Posterior vena cava (tissue), 2 donors: ENCODE measurements around the gene CCNF. TPM values are rescaled to one million over a fixed set of nuclear protein-coding genes. Genes with fewer than 3 reads are reported as not detected.
"Not testable (repeated sequence)": the region's sequence is repeated elsewhere in the genome, so short reads cannot be mapped to it uniquely, and the experiment has no call there.

Source experiments
- DNase-seq: peaks from one replicate; pipeline ENCODE4 v3.0.0-alpha.2; 2020; ENCODE audit warnings: low spot score
- intact Hi-C, 2 donors: fragments of 100-400 bp; cut with DNase I; formaldehyde crosslinking; loops; one replicate each; pipeline versions ENCODE4 v1.14.1 to v1.14.2; 2022 to 2023
- total RNA-seq, 2 donors: library from RNA; stranded (reverse); fragmentation: NEBNext Ultra II Directional; extraction: Animal tissue kit (Norgen Biotek cat#: 25700); gene quantifications; one replicate each; pipeline ENCODE4 v1.2.1, GENCODE V29; 2021
- donor health status: DM: yes; HTN: yes; CAD: no.
- donor health status: DM: yes; HTN: yes; CAD: no.

Gene CCNF
- total RNA-seq, 2 donors from 2014 or later: 0.81 to 1.3 TPM

- DNase-seq: no peak
- intact Hi-C loops: no loop called here
These were observed 39.6 kb downstream of the CCNF start for GRCh38 chr16:2468725-2469398.

- intact Hi-C loops: no loop called here
- no peak for DNase-seq
These were observed 40.4 kb downstream of the CCNF start for GRCh38 chr16:2469399-2470233.

- intact Hi-C loops: no loop called here
- no peak for DNase-seq
These were observed 41.0 kb downstream of the CCNF start for GRCh38 chr16:2470234-2470601.

GRCh38 chr16:2470603-2471015, 41.4 kb downstream of the CCNF start:
- intact Hi-C loops: no loop called here
- DNase-seq: no peak

GRCh38 chr16:2471016-2471652, 41.9 kb downstream of the CCNF start, which contains the start of gene NTN3:
Gene NTN3, plus strand, starts transcription at chr16:2471297. Its CDS starts 405 bp downstream, at chr16:2471702.
- DNase-seq: no peak
- intact Hi-C loops: no loop called here

GRCh38 chr16:2471653-2472487, 42.6 kb downstream of the CCNF start:
- intact Hi-C loops: no loop called here
- no peak for DNase-seq

GRCh38 chr16:2472488-2472864, 43.2 kb downstream of the CCNF start:
- intact Hi-C loops: no loop called here
- no peak for DNase-seq

- intact Hi-C loops: no loop called here
- no peak for DNase-seq
These were observed 43.7 kb downstream of the CCNF start for GRCh38 chr16:2472885-2473445.

GRCh38 chr16:2473446-2473926, 44.2 kb downstream of the CCNF start:
- intact Hi-C loops: no loop called here
- no peak for DNase-seq

- intact Hi-C loops: no loop called here
- DNase-seq: no peak
These were observed 45.0 kb downstream of the CCNF start for GRCh38 chr16:2473999-2474876.

GRCh38 chr16:2474877-2475412, 45.7 kb downstream of the CCNF start, which contains the start of gene TBC1D24:
Gene TBC1D24, plus strand, starts transcription at chr16:2475127. Its CDS starts 21,022 bp downstream, at chr16:2496149.
- intact Hi-C loops: no loop called here
- peak; percentile 96 for DNase-seq

- intact Hi-C loops: no loop called here
- no peak for DNase-seq
These were observed 46.4 kb downstream of the CCNF start for GRCh38 chr16:2475413-2476344.

GRCh38 chr16:2476345-2476720, 47.1 kb downstream of the CCNF start:
- intact Hi-C loops: no loop called here
- no peak for DNase-seq

- intact Hi-C loops: no loop called here
These were observed 47.5 kb downstream of the CCNF start for GRCh38 chr16:2476741-2477140.

GRCh38 chr16:2477327-2477726, 48.1 kb downstream of the CCNF start:
- DNase-seq: no peak
- intact Hi-C loops: no loop called here

More at GRCh38 chr16:2476741-2477140, 47.5 kb downstream of the CCNF start:
- no peak for DNase-seq

- intact Hi-C loops: no loop called here
- no peak for DNase-seq
These were observed 49.0 kb downstream of the CCNF start for GRCh38 chr16:2478279-2478678.

GRCh38 chr16:2479996-2480395, 50.7 kb downstream of the CCNF start:
- DNase-seq, intact Hi-C loops: not testable (repeated sequence)
